Astrocyte of the cerebellum (primary cell): ENCODE measurements around the gene OSBPL5.
"Not testable (repeated sequence)": the region's sequence is repeated elsewhere in the genome, so short reads cannot be mapped to it uniquely, and the experiment has no call there.

Experiments used
- DNase-seq: peaks from one replicate; pipeline ENCODE4 v3.0.0-alpha.2; 2011; ENCODE audit warnings: low read depth
- H3K4me3 ChIP-seq: 2 replicates; pipeline ENCODE4 v1.5.1; 2011; ENCODE audit warnings: mild to moderate bottlenecking, low read depth, low read length, moderate library complexity
- CTCF ChIP-seq: IDR thresholded peaks from 2 replicates; pipeline ENCODE4 v1.5.1; 2012; ENCODE audit warnings: low read length, low read depth, moderate library complexity, mild to moderate bottlenecking; ENCODE audit errors: missing control alignments
- in situ Hi-C: cut with HindIII; loops from 2 replicates; pipeline ENCODE4 v1.10.0; 2017; ENCODE audit warnings: low sequenced_read_pairs

Gene OSBPL5

GRCh38 chr11:3174387-3174786, 9.3 kb upstream of the OSBPL5 start:
- no peak overlapping the region for H3K4me3 ChIP-seq
- TF ChIP-seq CTCF, result no peak
- DNase-seq, result no peak
- in situ Hi-C loops, result no loop called here

- no peak overlapping the region for H3K4me3 ChIP-seq
- no peak for DNase-seq
- TF ChIP-seq CTCF, result no peak
- in situ Hi-C loops, result no loop called here
These were observed 8.7 kb upstream of the OSBPL5 start for GRCh38 chr11:3173795-3174194.

- no peak for TF ChIP-seq CTCF
- no peak for DNase-seq
- in situ Hi-C loops, result no loop called here
- no peak overlapping the region for H3K4me3 ChIP-seq
These were observed 6.9 kb upstream of the OSBPL5 start for GRCh38 chr11:3171931-3172560.

GRCh38 chr11:3170756-3171650, 5.9 kb upstream of the OSBPL5 start:
- H3K4me3 ChIP-seq, result no peak overlapping the region
- no peak for TF ChIP-seq CTCF
- no peak for DNase-seq
- in situ Hi-C loops, result no loop called here

GRCh38 chr11:3170044-3170755, 5.1 kb upstream of the OSBPL5 start:
- in situ Hi-C loops, result no loop called here
- no peak for TF ChIP-seq CTCF
- H3K4me3 ChIP-seq, result no peak overlapping the region
- no peak for DNase-seq

GRCh38 chr11:3169255-3170043, 4.3 kb upstream of the OSBPL5 start:
- peak; percentile 5 for TF ChIP-seq CTCF
- in situ Hi-C loops, result no loop called here
- H3K4me3 ChIP-seq, result peak overlapping the region; percentile 30
- no peak for DNase-seq

- H3K4me3 ChIP-seq, DNase-seq, in situ Hi-C loops: not testable (repeated sequence)
These were observed 3.7 kb upstream of the OSBPL5 start for GRCh38 chr11:3168742-3169254.
